PC-3 (cell line): Measurements from ENCODE around the gene MYOCD. TPM values are rescaled to one million over a fixed set of nuclear protein-coding genes. Genes with fewer than 3 reads are reported as not detected.

Experiments
- ATAC-seq: fragments of 200-7000 bp; cut with Tn5 transposase; 2 replicates; pipeline ENCODE4 v1.9.1; 2020; ENCODE audit warnings: mild to moderate bottlenecking, moderate library complexity
- BruUV-seq: library from RNA; stranded (reverse); fragments of 400-500 nt; replicated peaks from 2 replicates; lab custom pipeline; 2021; lab: Mats Ljungman, UMichigan
- CTCF ChIA-PET: fragments of 300-600 bp; sonication (Branson Sonifier 250); formaldehyde crosslinking; loops from one replicate; lab custom pipeline; 2022; ENCODE audit warnings: antibody characterized with exemption; lab: Charles Lee
- POLR2A ChIA-PET: fragments of 300-600 bp; sonication (Branson Sonifier 250); formaldehyde crosslinking; loops from one replicate; lab custom pipeline; 2022; ENCODE audit warnings: antibody characterized with exemption; ENCODE audit not compliant: unreplicated experiment; lab: Charles Lee
- DNase-seq: peaks from one replicate; pipeline ENCODE4 v3.0.0-alpha.2; 2015
- H2AFZ ChIP-seq: fragments of 300-600 bp; sonication (generic); 2 replicates; pipeline ENCODE4 v1.6.0; 2016; ENCODE audit warnings: antibody characterized with exemption, low read length
- H3F3A ChIP-seq: fragments of 300-600 bp; sonication (generic); one replicate; pipeline ENCODE4 v1.6.0; 2017; ENCODE audit warnings: antibody characterized with exemption, low read length, control low read depth, mild to moderate bottlenecking; ENCODE audit not compliant: unreplicated experiment
- H3K27ac ChIP-seq: fragments of 300-600 bp; sonication (generic); 2 replicates; pipeline ENCODE4 v1.5.1; 2016; ENCODE audit warnings: mild to moderate bottlenecking, low read length
- H3K27me3 ChIP-seq: fragments of 300-600 bp; sonication (generic); 2 replicates; pipeline ENCODE4 v1.6.1; 2016; ENCODE audit warnings: low read length, mixed read lengths
- H3K36me3 ChIP-seq: fragments of 300-600 bp; sonication (generic); 2 replicates; pipeline ENCODE4 v1.6.1; 2016; ENCODE audit warnings: low read depth, mixed run types, low read length, mixed read lengths
- H3K4me1 ChIP-seq: fragments of 300-600 bp; sonication (generic); 2 replicates; pipeline ENCODE4 v1.5.1; 2016; ENCODE audit warnings: low read length; ENCODE audit not compliant: insufficient read depth
- H3K4me2 ChIP-seq: fragments of 300-600 bp; sonication (generic); 2 replicates; pipeline ENCODE4 v1.6.0; 2016; ENCODE audit warnings: low read length
- H3K4me3 ChIP-seq: fragments of 300-600 bp; sonication (generic); 2 replicates; pipeline ENCODE4 v1.5.1; 2016; ENCODE audit warnings: mild to moderate bottlenecking, low read length, mixed read lengths
- H3K79me2 ChIP-seq: fragments of 300-600 bp; sonication (generic); 2 replicates; pipeline ENCODE4 v1.6.1; 2017; ENCODE audit warnings: low read length, mixed read lengths
- H3K9ac ChIP-seq: fragments of 300-600 bp; sonication (generic); 2 replicates; pipeline ENCODE4 v1.6.0; 2016; ENCODE audit warnings: mild to moderate bottlenecking, low read length
- H3K9me2 ChIP-seq: fragments of 300-600 bp; sonication (generic); replicated peaks from 2 replicates; pipeline ENCODE4 v1.6.1; 2016; ENCODE audit warnings: mixed run types, low read length, mixed read lengths
- H3K9me3 ChIP-seq: fragments of 300-600 bp; sonication (generic); 2 replicates; pipeline ENCODE4 v1.6.1; 2016; ENCODE audit warnings: low read length, mixed read lengths
- H4K20me1 ChIP-seq: fragments of 300-600 bp; sonication (generic); 2 replicates; pipeline ENCODE4 v1.6.1; 2016; ENCODE audit warnings: low read length, mixed read lengths
- EZH2 ChIP-seq: fragments of 300-600 bp; sonication (generic); IDR thresholded peaks from one replicate; pipeline ENCODE4 v1.6.1; 2017; ENCODE audit warnings: antibody characterized with exemption, mild to moderate bottlenecking, low read length; ENCODE audit not compliant: unreplicated experiment
- EZH2phosphoT487 ChIP-seq: fragments of 300-600 bp; sonication (generic); IDR thresholded peaks from 2 replicates; pipeline ENCODE4 v1.6.1; 2018; ENCODE audit warnings: mild to moderate bottlenecking, antibody characterized with exemption, low read length, borderline replicate concordance
- intact Hi-C: fragments of 100-400 bp; cut with micrococcal nuclease; formaldehyde crosslinking; loops from 2 replicates; pipeline ENCODE4 v1.9.0; 2023
- total RNA-seq: library from RNA; depleted of rRNA; stranded (reverse); fragments of >200 nt; gene quantifications from 2 replicates; pipeline ENCODE4 v1.2.3, GENCODE V29; 2014
- TF ChIP-seq, protein P1 (sequence below): fragments of 300-600 bp; sonication (generic); conservative IDR thresholded peaks from 2 replicates; pipeline ENCODE4 v1.5.1; 2017; ENCODE audit warnings: antibody characterized with exemption, low read depth, mild to moderate bottlenecking, low read length

MYOCD gene
- total RNA-seq, 1 experiment from 2014 or later, result not detected

DNA sequence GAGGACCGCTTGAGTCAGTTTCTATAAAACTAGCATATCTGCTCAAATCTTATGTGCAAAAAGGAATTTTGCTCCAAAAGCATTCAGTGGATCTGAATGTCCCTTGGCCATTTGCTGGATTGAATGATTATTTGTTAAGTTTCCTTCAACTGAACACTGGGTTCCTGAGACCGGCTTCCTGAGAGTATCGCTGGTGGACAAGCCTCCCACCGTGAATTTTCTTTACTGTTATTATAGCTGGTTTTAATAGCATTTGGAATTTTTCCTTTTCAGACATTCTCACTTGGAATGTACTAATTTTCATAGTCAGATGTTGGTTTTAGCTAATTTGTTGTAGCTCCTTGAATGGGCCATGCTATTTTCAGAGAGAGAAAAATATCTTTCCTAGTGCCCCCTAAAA, 9.8 kb upstream of the MYOCD start:
- intact Hi-C loops, result no loop called here
- Histone ChIP-seq H3K9me2 (no peaks in the 10 kb centered on the region), H3K4me2 (no peak overlapping the region), H3K9ac (no peak overlapping the region), H3K27ac (no peak overlapping the region), H3K36me3 (no peaks in the 10 kb centered on the region), H3K9me3 (no peaks in the 10 kb centered on the region), H3K4me1 (no peaks in the 10 kb centered on the region), H3K27me3 (peaks cover 11% of the 10 kb centered on the region; the same call in 1 of the 2 replicates), H4K20me1 (no peaks in the 10 kb centered on the region), H3K79me2 (no peaks in the 10 kb centered on the region), H2AFZ (no peak overlapping the region), H3F3A (no peaks in the 10 kb centered on the region), H3K4me3 (no peak overlapping the region)
- POLR2A ChIA-PET, result no interaction called here
- DNase-seq (no peak), ATAC-seq (no peak)
- TF ChIP-seq EZH2 (no peak), EZH2phosphoT487 (no peak)
- TF ChIP-seq, protein P1, sequence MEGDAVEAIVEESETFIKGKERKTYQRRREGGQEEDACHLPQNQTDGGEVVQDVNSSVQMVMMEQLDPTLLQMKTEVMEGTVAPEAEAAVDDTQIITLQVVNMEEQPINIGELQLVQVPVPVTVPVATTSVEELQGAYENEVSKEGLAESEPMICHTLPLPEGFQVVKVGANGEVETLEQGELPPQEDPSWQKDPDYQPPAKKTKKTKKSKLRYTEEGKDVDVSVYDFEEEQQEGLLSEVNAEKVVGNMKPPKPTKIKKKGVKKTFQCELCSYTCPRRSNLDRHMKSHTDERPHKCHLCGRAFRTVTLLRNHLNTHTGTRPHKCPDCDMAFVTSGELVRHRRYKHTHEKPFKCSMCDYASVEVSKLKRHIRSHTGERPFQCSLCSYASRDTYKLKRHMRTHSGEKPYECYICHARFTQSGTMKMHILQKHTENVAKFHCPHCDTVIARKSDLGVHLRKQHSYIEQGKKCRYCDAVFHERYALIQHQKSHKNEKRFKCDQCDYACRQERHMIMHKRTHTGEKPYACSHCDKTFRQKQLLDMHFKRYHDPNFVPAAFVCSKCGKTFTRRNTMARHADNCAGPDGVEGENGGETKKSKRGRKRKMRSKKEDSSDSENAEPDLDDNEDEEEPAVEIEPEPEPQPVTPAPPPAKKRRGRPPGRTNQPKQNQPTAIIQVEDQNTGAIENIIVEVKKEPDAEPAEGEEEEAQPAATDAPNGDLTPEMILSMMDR, result no peak
- CTCF ChIA-PET, result no interaction called here
- no TSS peak for BruUV-seq

DNA sequence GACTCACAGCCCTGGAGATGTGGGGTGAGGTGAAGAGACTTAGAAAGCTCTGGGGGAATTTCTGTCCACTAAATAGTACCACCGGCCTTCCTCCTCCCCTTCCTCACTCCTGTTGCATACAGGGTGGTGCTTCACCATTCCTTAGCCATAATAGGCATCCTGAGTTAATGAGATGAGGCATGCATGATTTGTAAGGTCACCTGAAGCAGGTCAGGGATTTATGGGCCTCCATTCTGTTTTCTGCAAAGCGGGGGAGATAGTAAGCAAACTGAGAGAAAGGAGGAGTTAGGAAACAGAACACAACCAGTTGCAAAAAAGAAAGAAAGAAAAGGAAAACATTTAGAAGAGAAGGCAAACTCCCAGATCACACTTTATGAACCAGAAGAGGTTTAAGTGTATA, 9.3 kb upstream of the MYOCD start:
- no peaks in the 10 kb centered on the region for H3K79me2 ChIP-seq
- BruUV-seq, result no TSS peak
- H3K36me3 ChIP-seq, result no peaks in the 10 kb centered on the region
- no peaks in the 10 kb centered on the region for H3K9me2 ChIP-seq
- POLR2A ChIA-PET, result no interaction called here
- DNase-seq, result no peak
- H3K9me3 ChIP-seq, result no peaks in the 10 kb centered on the region
- H3K27me3 ChIP-seq, result 0 out of 2 replicates have a peak, but pooled peaks cover 7% of the 10 kb centered on the region
- CTCF ChIA-PET, result no interaction called here
- no peaks in the 10 kb centered on the region for H3K4me1 ChIP-seq
- H4K20me1 ChIP-seq, result no peaks in the 10 kb centered on the region
- H3K4me2 ChIP-seq, result no peak overlapping the region
- no peak for TF ChIP-seq EZH2phosphoT487
- TF ChIP-seq, protein P1, result no peak
- no peak for TF ChIP-seq EZH2
- H3F3A ChIP-seq, result no peaks in the 10 kb centered on the region
- no peak overlapping the region for H3K4me3 ChIP-seq
- no peak for ATAC-seq
- no peak overlapping the region for H2AFZ ChIP-seq
- intact Hi-C loops, result no loop called here
- H3K27ac ChIP-seq, result no peak overlapping the region
- H3K9ac ChIP-seq, result no peak overlapping the region

DNA sequence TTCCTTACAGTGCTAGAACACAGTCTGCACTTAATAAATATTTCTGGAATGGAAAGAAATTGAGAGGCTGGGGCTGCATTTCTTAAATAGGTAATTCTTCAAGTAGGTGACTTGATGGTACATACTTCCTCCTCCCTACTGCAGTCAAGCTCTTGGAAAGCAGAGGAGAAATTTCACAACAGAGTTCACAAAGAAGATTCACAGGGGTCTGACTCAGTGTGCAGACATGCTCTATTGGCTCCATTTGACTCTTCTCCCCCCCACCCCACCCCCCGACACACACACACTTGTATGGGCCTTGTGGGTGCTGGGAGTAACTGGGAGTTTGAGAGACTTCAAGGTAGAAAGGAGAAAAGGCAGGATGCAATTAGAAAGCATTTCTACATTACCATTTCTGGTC, 6.2 kb upstream of the MYOCD start:
- no TSS peak for BruUV-seq
- Histone ChIP-seq H3K4me2 (no peak overlapping the region), H3K36me3 (no peaks in the 10 kb centered on the region), H3K9me2 (no peaks in the 10 kb centered on the region), H2AFZ (no peak overlapping the region), H3K9ac (no peak overlapping the region), H3K9me3 (no peaks in the 10 kb centered on the region), H4K20me1 (no peaks in the 10 kb centered on the region), H3K27ac (no peak overlapping the region), H3K4me1 (no peaks in the 10 kb centered on the region), H3K27me3 (peaks cover 27% of the 10 kb centered on the region), H3K79me2 (no peaks in the 10 kb centered on the region), H3K4me3 (no peak overlapping the region), H3F3A (no peaks in the 10 kb centered on the region)
- POLR2A ChIA-PET, result no interaction called here
- TF ChIP-seq EZH2phosphoT487, result no peak
- no peak for TF ChIP-seq EZH2
- TF ChIP-seq, protein P1, result no peak
- CTCF ChIA-PET, result no interaction called here
- no peak for ATAC-seq
- DNase-seq, result no peak
- intact Hi-C loops, result no loop called here
